Smooth muscle cell (in vitro differentiated cells): ENCODE results near the gene ZCCHC24. TPM values are rescaled to one million over a fixed set of nuclear protein-coding genes. Genes with fewer than 3 reads are reported as not detected.
A peak's percentile ranks its signal among the peaks of the same experiment; 100 is the strongest.

Experiments used
- DNase-seq: peaks from one replicate; lab custom pipeline; 2025; ENCODE audit not compliant: unreplicated experiment; lab: John Stamatoyannopoulos, UW
- H2AFZ ChIP-seq: fragments of 200-600 bp; sonication (generic); 2 replicates; pipeline ENCODE4 v1.6.0; 2016; ENCODE audit warnings: antibody characterized with exemption, low read depth, mild to moderate bottlenecking
- H3F3A ChIP-seq: fragments of 200-600 bp; sonication (generic); 2 replicates; pipeline ENCODE4 v1.6.0; 2017; ENCODE audit warnings: antibody characterized with exemption, low read depth
- H3K27ac ChIP-seq: fragments of 200-600 bp; sonication (generic); 2 replicates; pipeline ENCODE4 v1.5.1; 2016; ENCODE audit warnings: low read depth, mild to moderate bottlenecking
- H3K27me3 ChIP-seq: fragments of 200-600 bp; sonication (generic); 2 replicates; pipeline ENCODE4 v1.6.1; 2016; ENCODE audit warnings: low read depth, mild to moderate bottlenecking
- H3K36me3 ChIP-seq: fragments of 200-600 bp; sonication (generic); 2 replicates; pipeline ENCODE4 v1.5.1; 2016; ENCODE audit warnings: low read depth
- H3K4me1 ChIP-seq: fragments of 200-600 bp; sonication (generic); 2 replicates; pipeline ENCODE4 v1.5.1; 2016; ENCODE audit warnings: low read depth
- H3K4me2 ChIP-seq: fragments of 200-600 bp; sonication (generic); 2 replicates; pipeline ENCODE4 v1.6.0; 2016; ENCODE audit warnings: mild to moderate bottlenecking
- H3K4me3 ChIP-seq: fragments of 200-600 bp; sonication (generic); 2 replicates; pipeline ENCODE4 v1.5.1; 2016; ENCODE audit warnings: mild to moderate bottlenecking
- H3K79me2 ChIP-seq: fragments of 200-600 bp; sonication (generic); 2 replicates; pipeline ENCODE4 v1.6.0; 2016; ENCODE audit warnings: low read depth, mild to moderate bottlenecking
- H3K9ac ChIP-seq: fragments of 200-600 bp; sonication (generic); 2 replicates; pipeline ENCODE4 v1.6.0; 2016; ENCODE audit warnings: low read depth
- H3K9me3 ChIP-seq: fragments of 200-600 bp; sonication (generic); replicated peaks from 2 replicates; pipeline ENCODE4 v1.5.1; 2016; ENCODE audit warnings: low read depth
- H4K20me1 ChIP-seq: fragments of 200-600 bp; sonication (generic); 2 replicates; pipeline ENCODE4 v1.6.0; 2016; ENCODE audit warnings: low read depth
- WGBS: methylation state at CpG from one replicate; pipeline ENCODE4 v1.1.7; 2016; ENCODE audit warnings: low lambda C conversion rate; 5-methylcytosine and 5-hydroxymethylcytosine counted together
- polyA plus RNA-seq: library from polyadenylated mRNA; unstranded; fragments of >200 nt; fragmentation: Nextera tagmentation; extraction: Ambion mirVana; gene quantifications from 2 replicates; pipeline ENCODE4 v1.2.1, GENCODE V29; 2016
- total RNA-seq: library from RNA; depleted of rRNA; stranded (reverse); fragments of >200 nt; gene quantifications from 2 replicates; pipeline ENCODE4 v1.2.3, GENCODE V29; 2014
- TF ChIP-seq, protein P1 (sequence below): fragments of 200-600 bp; sonication (generic); IDR thresholded peaks from 2 replicates; pipeline ENCODE4 v1.5.1; 2017; ENCODE audit warnings: borderline replicate concordance, mild to moderate bottlenecking, antibody characterized with exemption; ENCODE audit not compliant: insufficient read depth, poor library complexity, severe bottlenecking

Gene ZCCHC24
- total and polyA plus RNA-seq, 2 experiments from 2014 or later, result 21.9 to 52.1 TPM

DNA sequence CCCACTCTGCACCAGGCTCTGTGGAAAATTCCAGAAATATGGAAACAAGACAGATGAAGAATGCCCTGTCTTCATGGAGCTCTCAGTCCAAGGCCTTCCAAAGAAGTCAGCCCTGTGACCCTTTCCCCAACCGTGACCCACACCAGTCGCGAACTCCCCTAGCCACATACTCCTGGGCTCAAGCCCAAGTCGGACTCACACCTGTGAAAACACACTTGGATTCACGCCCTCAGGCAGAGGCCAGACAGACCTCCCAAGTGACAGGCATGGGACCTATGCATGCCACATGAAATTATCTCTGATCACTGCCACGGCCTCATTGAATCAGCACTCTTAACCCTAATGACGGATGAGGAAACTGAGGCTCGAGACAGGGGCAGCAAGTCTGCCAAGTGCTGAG, 42.5 kb downstream of the ZCCHC24 start:
- Histone ChIP-seq H4K20me1 (peaks cover 34% of the 10 kb centered on the region), H2AFZ (no peak overlapping the region), H3K79me2 (peaks cover 13% of the 10 kb centered on the region), H3K4me1 (peaks cover 57% of the 10 kb centered on the region), H3K27ac (peak overlapping the region; percentile 97), H3K4me3 (no peak overlapping the region), H3F3A (peaks cover 34% of the 10 kb centered on the region), H3K36me3 (no peaks in the 10 kb centered on the region), H3K9ac (no peak overlapping the region), H3K27me3 (no peaks in the 10 kb centered on the region), H3K4me2 (peak overlapping the region; percentile 14), H3K9me3 (no peaks in the 10 kb centered on the region)
- no peak for DNase-seq
- TF ChIP-seq, protein P1, sequence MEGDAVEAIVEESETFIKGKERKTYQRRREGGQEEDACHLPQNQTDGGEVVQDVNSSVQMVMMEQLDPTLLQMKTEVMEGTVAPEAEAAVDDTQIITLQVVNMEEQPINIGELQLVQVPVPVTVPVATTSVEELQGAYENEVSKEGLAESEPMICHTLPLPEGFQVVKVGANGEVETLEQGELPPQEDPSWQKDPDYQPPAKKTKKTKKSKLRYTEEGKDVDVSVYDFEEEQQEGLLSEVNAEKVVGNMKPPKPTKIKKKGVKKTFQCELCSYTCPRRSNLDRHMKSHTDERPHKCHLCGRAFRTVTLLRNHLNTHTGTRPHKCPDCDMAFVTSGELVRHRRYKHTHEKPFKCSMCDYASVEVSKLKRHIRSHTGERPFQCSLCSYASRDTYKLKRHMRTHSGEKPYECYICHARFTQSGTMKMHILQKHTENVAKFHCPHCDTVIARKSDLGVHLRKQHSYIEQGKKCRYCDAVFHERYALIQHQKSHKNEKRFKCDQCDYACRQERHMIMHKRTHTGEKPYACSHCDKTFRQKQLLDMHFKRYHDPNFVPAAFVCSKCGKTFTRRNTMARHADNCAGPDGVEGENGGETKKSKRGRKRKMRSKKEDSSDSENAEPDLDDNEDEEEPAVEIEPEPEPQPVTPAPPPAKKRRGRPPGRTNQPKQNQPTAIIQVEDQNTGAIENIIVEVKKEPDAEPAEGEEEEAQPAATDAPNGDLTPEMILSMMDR, result no peak
- 69% methylated on average over 8 of the region's 8 CpGs for WGBS

DNA sequence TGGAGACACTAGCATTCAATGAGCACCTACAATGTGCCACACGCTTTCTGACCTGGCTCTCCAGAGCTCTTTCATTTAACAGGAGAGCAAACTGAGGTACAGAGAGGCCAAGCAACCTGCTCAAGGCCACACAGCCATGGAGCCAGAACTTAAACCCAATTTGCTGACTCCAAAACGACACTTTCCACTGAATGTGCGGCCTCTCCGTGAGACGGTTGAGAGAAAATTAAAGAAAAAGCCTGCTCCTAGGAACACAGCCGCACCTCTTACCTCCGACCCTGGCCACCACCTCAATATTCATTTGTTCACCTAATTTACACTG, 42.8 kb downstream of the ZCCHC24 start:
- H3K79me2 ChIP-seq, result peaks cover 13% of the 10 kb centered on the region
- H3K27me3 ChIP-seq, result no peaks in the 10 kb centered on the region
- peak overlapping the region; percentile 97 for H3K27ac ChIP-seq
- TF ChIP-seq, protein P1, result no peak
- WGBS, result 97% methylated on average over 7 of the region's 7 CpGs
- H3K9me3 ChIP-seq, result no peaks in the 10 kb centered on the region
- no peak overlapping the region for H3K4me3 ChIP-seq
- no peak overlapping the region for H3K9ac ChIP-seq
- peaks cover 60% of the 10 kb centered on the region for H3K4me1 ChIP-seq
- peaks cover 34% of the 10 kb centered on the region for H3F3A ChIP-seq
- no peak overlapping the region for H2AFZ ChIP-seq
- H3K4me2 ChIP-seq, result no peak overlapping the region
- H3K36me3 ChIP-seq, result no peaks in the 10 kb centered on the region
- H4K20me1 ChIP-seq, result peaks cover 31% of the 10 kb centered on the region
- no peak for DNase-seq

DNA sequence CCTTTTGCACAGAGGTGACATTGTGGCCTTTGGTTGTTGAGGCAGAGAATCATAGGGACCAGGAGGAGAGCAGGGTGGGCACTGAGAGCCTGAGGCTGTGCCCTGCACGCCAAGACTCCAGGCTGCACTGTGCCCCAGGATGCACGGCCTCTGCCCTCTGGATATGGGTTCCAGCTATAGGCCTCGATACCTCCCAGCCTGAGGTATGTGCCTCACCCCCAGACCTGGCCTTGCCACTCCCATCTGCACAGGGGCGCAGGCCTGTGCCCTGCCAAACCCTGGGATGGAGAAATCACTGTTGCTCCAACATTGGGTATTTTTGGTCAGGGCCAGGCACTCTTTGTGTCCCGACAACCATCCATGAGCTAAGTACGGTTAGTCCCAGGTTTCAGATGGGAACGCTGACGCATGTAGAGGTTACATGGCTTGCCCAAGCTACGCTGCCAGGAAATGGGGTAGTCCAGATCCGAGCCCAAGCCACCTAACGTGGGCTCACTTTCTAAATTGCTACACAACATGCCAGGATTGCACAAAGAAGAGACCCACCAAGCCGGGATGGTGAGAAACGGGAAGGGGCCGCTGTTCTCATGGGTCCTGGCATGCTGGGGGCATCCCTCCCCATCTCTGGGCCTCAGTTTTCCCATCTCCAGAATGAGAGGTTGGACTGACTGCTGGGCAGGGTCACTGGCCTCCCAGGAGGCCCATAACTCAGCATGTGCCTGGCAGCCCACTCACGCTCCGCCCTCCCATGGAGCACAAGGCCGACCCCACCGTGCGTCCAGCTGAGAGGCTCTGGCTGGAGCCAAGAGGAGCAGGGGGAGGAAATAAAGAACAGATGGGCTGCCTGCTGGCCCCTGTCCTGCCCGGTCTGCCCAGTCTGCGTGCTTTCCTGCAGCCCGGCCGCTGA, 44.2 kb downstream of the ZCCHC24 start:
- Histone ChIP-seq H3K4me3 (no peak overlapping the region), H3K27ac (peak overlapping the region; percentile 97), H2AFZ (no peak overlapping the region), H3K4me1 (peaks cover 62% of the 10 kb centered on the region), H3K4me2 (no peak overlapping the region), H3K79me2 (peaks cover 22% of the 10 kb centered on the region), H3K9me3 (no peaks in the 10 kb centered on the region), H4K20me1 (peaks cover 19% of the 10 kb centered on the region), H3F3A (peaks cover 44% of the 10 kb centered on the region), H3K9ac (no peak overlapping the region), H3K36me3 (no peaks in the 10 kb centered on the region), H3K27me3 (no peaks in the 10 kb centered on the region)
- WGBS, result 71% methylated on average over 23 of the region's 23 CpGs
- TF ChIP-seq, protein P1, result no peak
- DNase-seq, result no peak
